ENCODE measurements around the gene HLA-A. TPM values are rescaled to one million over a fixed set of nuclear protein-coding genes. Genes with fewer than 3 reads are reported as not detected.
A peak's percentile ranks its signal among the peaks of the same experiment; 100 is the strongest.
"Not testable (repeated sequence)": the region's sequence is repeated elsewhere in the genome, so short reads cannot be mapped to it uniquely, and the experiment has no call there.

Gene HLA-A
- total RNA-seq, 1 donor from 2014 or later: 187 TPM

GRCh38 chr6:29977425-29977727 is 35.0 kb downstream of the HLA-A start:
- no peak for DNase-seq (ENCODE audit: low spot score)
- H3K4me1 Mint-ChIP-seq (ENCODE audit: low read depth): peaks cover 26% of the 10 kb centered on the region
- peak overlapping the region; percentile 87 for H3K4me3 Mint-ChIP-seq (ENCODE audit: unreplicated experiment)
- TF ChIP-seq, protein P1, sequence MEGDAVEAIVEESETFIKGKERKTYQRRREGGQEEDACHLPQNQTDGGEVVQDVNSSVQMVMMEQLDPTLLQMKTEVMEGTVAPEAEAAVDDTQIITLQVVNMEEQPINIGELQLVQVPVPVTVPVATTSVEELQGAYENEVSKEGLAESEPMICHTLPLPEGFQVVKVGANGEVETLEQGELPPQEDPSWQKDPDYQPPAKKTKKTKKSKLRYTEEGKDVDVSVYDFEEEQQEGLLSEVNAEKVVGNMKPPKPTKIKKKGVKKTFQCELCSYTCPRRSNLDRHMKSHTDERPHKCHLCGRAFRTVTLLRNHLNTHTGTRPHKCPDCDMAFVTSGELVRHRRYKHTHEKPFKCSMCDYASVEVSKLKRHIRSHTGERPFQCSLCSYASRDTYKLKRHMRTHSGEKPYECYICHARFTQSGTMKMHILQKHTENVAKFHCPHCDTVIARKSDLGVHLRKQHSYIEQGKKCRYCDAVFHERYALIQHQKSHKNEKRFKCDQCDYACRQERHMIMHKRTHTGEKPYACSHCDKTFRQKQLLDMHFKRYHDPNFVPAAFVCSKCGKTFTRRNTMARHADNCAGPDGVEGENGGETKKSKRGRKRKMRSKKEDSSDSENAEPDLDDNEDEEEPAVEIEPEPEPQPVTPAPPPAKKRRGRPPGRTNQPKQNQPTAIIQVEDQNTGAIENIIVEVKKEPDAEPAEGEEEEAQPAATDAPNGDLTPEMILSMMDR (IDR thresholded peaks at IDR 0.05): no peak
- no peaks in the 10 kb centered on the region for H3K36me3 Mint-ChIP-seq (ENCODE audit: low read depth)
- H3K27me3 Mint-ChIP-seq (ENCODE audit: low read depth): peaks cover 38% of the 10 kb centered on the region
- peak overlapping the region; percentile 93 for H3K27ac Mint-ChIP-seq (ENCODE audit: unreplicated experiment)
- no peaks in the 10 kb centered on the region for H3K9me3 Mint-ChIP-seq (ENCODE audit: low read depth)

DNA sequence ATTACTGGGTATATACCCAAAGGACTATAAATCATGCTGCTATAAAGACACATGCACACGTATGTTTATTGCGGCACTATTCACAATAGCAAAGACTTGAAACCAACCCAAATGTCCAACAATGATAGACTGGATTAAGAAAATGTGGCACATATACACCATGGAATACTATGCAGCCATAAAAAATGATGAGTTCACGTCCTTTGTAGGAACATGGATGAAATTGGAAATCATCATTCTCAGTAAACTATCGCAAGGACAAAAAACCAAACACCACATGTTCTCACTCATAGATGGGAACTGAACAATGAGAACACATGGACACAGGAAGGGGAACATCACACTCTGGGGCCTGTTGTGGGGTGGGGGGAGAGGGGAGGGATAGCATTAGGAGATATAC is 37.7 kb downstream of the HLA-A start:
- not testable (repeated sequence) for H3K4me3 Mint-ChIP-seq (ENCODE audit: unreplicated experiment); H3K9me3 Mint-ChIP-seq (ENCODE audit: low read depth); DNase-seq (ENCODE audit: low spot score); H3K36me3 Mint-ChIP-seq (ENCODE audit: low read depth); H3K27ac Mint-ChIP-seq (ENCODE audit: unreplicated experiment)
- Mint-ChIP-seq H3K27me3 (ENCODE audit: low read depth) (peaks cover 22% of the 10 kb centered on the region), H3K4me1 (ENCODE audit: low read depth) (peaks cover 22% of the 10 kb centered on the region)

GRCh38 chr6:29980511-29980910 is 38.2 kb downstream of the HLA-A start:
- Mint-ChIP-seq H3K4me3 (ENCODE audit: unreplicated experiment) (no peak overlapping the region), H3K36me3 (ENCODE audit: low read depth) (no peaks in the 10 kb centered on the region), H3K4me1 (ENCODE audit: low read depth) (peaks cover 18% of the 10 kb centered on the region), H3K27me3 (ENCODE audit: low read depth) (peaks cover 18% of the 10 kb centered on the region), H3K9me3 (ENCODE audit: low read depth) (no peaks in the 10 kb centered on the region), H3K27ac (ENCODE audit: unreplicated experiment) (no peak overlapping the region)
- TF ChIP-seq, protein P1 (IDR thresholded peaks at IDR 0.05): no peak
- DNase-seq (ENCODE audit: low spot score): no peak

- Mint-ChIP-seq H3K27me3 (ENCODE audit: low read depth) (peaks cover 12% of the 10 kb centered on the region), H3K9me3 (ENCODE audit: low read depth) (no peaks in the 10 kb centered on the region), H3K4me1 (ENCODE audit: low read depth) (peaks cover 10% of the 10 kb centered on the region), H3K36me3 (ENCODE audit: low read depth) (no peaks in the 10 kb centered on the region), H3K4me3 (ENCODE audit: unreplicated experiment) (no peak overlapping the region), H3K27ac (ENCODE audit: unreplicated experiment) (no peak overlapping the region)
- TF ChIP-seq, protein P1 (IDR thresholded peaks at IDR 0.05): no peak
- DNase-seq (ENCODE audit: low spot score): no peak
These were observed 39.0 kb downstream of the HLA-A start for GRCh38 chr6:29981211-29981812.

DNA sequence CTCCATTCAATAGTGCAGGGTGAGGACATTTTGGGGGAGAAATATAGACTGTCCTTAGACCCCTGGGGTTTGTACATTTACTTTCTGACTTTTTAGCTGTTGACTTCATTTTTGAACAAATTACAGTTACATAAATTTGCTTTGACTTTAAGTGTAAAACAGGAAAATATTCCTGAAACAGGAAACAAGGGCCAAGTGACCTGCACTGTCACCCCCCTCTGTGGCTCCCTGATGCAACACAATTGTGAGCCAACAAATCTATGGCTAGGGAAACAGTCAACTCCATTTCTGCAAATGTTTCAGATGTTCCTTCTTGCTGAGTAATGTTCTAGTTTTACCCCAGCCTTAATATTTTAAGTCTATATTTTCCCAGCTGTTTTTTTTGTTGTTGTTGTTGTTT is 39.8 kb downstream of the HLA-A start:
- H3K36me3 Mint-ChIP-seq (ENCODE audit: low read depth): no peaks in the 10 kb centered on the region
- TF ChIP-seq, protein P1 (IDR thresholded peaks at IDR 0.05): no peak
- no peaks in the 10 kb centered on the region for H3K9me3 Mint-ChIP-seq (ENCODE audit: low read depth)
- H3K27me3 Mint-ChIP-seq (ENCODE audit: low read depth): peaks cover 11% of the 10 kb centered on the region
- H3K4me3 Mint-ChIP-seq (ENCODE audit: unreplicated experiment): no peak overlapping the region
- H3K4me1 Mint-ChIP-seq (ENCODE audit: low read depth): peaks cover 5% of the 10 kb centered on the region
- no peak for DNase-seq (ENCODE audit: low spot score)
- no peak overlapping the region for H3K27ac Mint-ChIP-seq (ENCODE audit: unreplicated experiment)

DNA sequence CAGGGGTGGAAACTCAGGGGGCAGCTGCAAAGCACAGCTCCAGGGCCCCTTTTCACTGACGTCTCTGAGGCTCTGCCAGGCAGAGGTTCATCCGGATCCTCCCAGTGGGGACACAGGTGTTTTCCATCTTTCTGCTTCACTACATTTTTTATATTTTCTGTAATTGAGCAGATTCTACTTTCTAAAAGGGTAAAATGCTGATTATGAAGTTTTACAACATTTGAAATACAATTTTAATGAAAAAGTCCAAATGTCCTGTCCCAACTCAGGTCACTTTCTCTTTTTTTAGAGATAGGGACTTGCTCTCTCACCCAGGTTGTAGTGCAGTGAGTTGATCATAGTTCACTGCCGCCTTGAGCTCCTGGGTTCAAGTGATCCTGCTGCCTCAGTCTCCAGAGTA is 41.9 kb downstream of the HLA-A start:
- peaks cover 9% of the 10 kb centered on the region for H3K27me3 Mint-ChIP-seq (ENCODE audit: low read depth)
- no peak for DNase-seq (ENCODE audit: low spot score)
- H3K4me3 Mint-ChIP-seq (ENCODE audit: unreplicated experiment): no peak overlapping the region
- no peaks in the 10 kb centered on the region for H3K36me3 Mint-ChIP-seq (ENCODE audit: low read depth)
- H3K9me3 Mint-ChIP-seq (ENCODE audit: low read depth): no peaks in the 10 kb centered on the region
- TF ChIP-seq, protein P1 (IDR thresholded peaks at IDR 0.05): no peak
- H3K4me1 Mint-ChIP-seq (ENCODE audit: low read depth): peaks cover 4% of the 10 kb centered on the region
- no peak overlapping the region for H3K27ac Mint-ChIP-seq (ENCODE audit: unreplicated experiment)

Data from chondrocyte (in vitro differentiated cells).